GM10248 (cell line): Measurements from ENCODE around the gene ADAMTSL3.

Source experiments
- CTCF ChIA-PET: fragments of 300-600 bp; sonication (Branson Sonifier 250); formaldehyde crosslinking; extraction: SDS; loops from one replicate; lab custom pipeline; 2021; ENCODE audit warnings: antibody characterized with exemption; lab: Yijun Ruan, JAX
- POLR2A ChIA-PET: fragments of 350-650 bp; sonication (Branson Sonifier 250); formaldehyde crosslinking; extraction: SDS; loops from one replicate; lab custom pipeline; 2020; ENCODE audit warnings: antibody characterized with exemption; lab: Yijun Ruan, JAX
- DNase-seq: peaks from one replicate; pipeline ENCODE4 v3.0.0; 2012; ENCODE audit errors: extremely low spot score
- CTCF ChIP-seq: IDR thresholded peaks from 2 replicates; pipeline ENCODE4 v1.5.1; 2012; ENCODE audit warnings: mild to moderate bottlenecking, low read depth; ENCODE audit errors: extremely low read depth, missing control alignments, control extremely low read depth

ADAMTSL3 gene

GRCh38 chr15:83973816-83974215 is 319.9 kb downstream of the ADAMTSL3 start:
- ChIA-PET POLR2A (no interaction called here), CTCF (interaction anchor here (0.8 to 1.7 kb wide), 20 partner anchors 8 to 239 kb away, joined by 3 to 21 read pairs (median 4); no protein-coding TSS in a partner anchor)
- TF ChIP-seq CTCF = peak; percentile 48
- peak; percentile 39 for DNase-seq

GRCh38 chr15:83977992-83978391 is 324.1 kb downstream of the ADAMTSL3 start:
- POLR2A ChIA-PET = no interaction called here
- CTCF ChIA-PET = interaction anchor here (1.4 kb wide), 1 partner anchor 23 kb away, joined by 3 read pairs; no protein-coding TSS in a partner anchor
- TF ChIP-seq CTCF = no peak
- DNase-seq = no peak

- no peak for TF ChIP-seq CTCF
- CTCF ChIA-PET = no interaction called here
These were observed 324.7 kb downstream of the ADAMTSL3 start for GRCh38 chr15:83978588-83978987.

GRCh38 chr15:83980637-83981036 is 326.7 kb downstream of the ADAMTSL3 start:
- CTCF ChIA-PET = no interaction called here
- POLR2A ChIA-PET = no interaction called here
- no peak for DNase-seq
- TF ChIP-seq CTCF = no peak

More at GRCh38 chr15:83978588-83978987, 324.7 kb downstream of the ADAMTSL3 start:
- POLR2A ChIA-PET = no interaction called here
- DNase-seq = no peak

- CTCF ChIA-PET = interaction anchor here (1.1 to 4.0 kb wide), 3 partner anchors 8 to 41 kb away, joined by 4 to 21 read pairs (median 9); no protein-coding TSS in a partner anchor
- no peak for DNase-seq
- TF ChIP-seq CTCF = no peak
- POLR2A ChIA-PET = no interaction called here
These were observed 328.8 kb downstream of the ADAMTSL3 start for GRCh38 chr15:83982748-83983147.

- POLR2A ChIA-PET = no interaction called here
- CTCF ChIA-PET = interaction anchor here (1.4 to 4.0 kb wide), 4 partner anchors 9 to 12 kb away, joined by 3 to 21 read pairs (median 7); no protein-coding TSS in a partner anchor
- no peak for TF ChIP-seq CTCF
- DNase-seq = peak; percentile 46
These were observed 329.9 kb downstream of the ADAMTSL3 start for GRCh38 chr15:83983634-83984458.
